Umbilical cord (tissue), 2 donors: ENCODE results near the gene ZNF304. TPM values are rescaled to one million over a fixed set of nuclear protein-coding genes. Genes with fewer than 3 reads are reported as not detected.
"Not testable (repeated sequence)": the region's sequence is repeated elsewhere in the genome, so short reads cannot be mapped to it uniquely, and the experiment has no call there.

ENCODE experiments used
- DNase-seq: peaks from one replicate; pipeline ENCODE4 v3.0.0-alpha.2; 2015; ENCODE audit warnings: low spot score
- total RNA-seq: library from RNA; depleted of rRNA; stranded (reverse); fragments of >200 nt; gene quantifications from one replicate; pipeline ENCODE4 v1.2.3, GENCODE V29; 2014; ENCODE audit warnings: low replicate concordance; ENCODE audit not compliant: insufficient read depth

The ZNF304 gene
- total RNA-seq, 1 donor from 2014 or later = 12.8 TPM

- DNase-seq = no peak
Measured at GRCh38 chr19:57362419-57362818, 11.3 kb downstream of the ZNF304 start.

DNA sequence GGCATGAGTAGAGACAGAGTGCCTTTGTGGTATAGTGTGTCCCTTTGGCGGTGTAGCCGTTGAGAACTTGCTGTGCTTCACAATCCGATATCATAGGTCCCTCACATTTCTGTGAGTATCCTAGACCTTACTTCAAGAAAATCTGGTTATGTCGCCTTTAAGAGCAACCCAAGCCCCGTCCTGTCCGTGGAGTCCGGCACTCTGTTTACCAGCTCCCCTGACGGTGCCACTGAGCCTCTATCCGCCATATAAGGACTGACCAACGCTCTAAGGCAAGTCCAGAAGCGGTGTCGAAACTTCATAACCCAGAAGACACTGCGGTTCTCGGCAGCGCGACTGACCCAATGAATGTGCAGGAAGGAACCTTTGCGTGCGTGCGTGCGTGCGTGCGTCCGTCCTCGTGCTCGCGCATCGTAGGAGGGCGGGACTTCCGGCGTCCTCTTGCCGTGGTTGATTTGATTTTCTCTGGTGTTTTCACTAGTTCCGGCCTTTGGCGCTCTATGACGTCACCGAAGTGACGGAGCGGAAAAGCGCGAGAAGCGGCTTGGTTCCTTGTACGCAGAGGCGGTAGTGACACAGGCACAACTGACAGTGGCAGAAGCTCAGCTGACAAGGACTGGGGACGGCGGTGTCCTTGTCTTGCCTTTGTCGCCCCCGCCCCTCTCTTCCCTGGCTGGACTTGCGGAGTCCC is 12.1 kb downstream of the ZNF304 start, which contains the start of the genes TRAPPC2B and ZNF547:
Gene TRAPPC2B, plus strand, starts transcription at position 555 of the 691 bp plus-strand sequence. CDS start 1,283 bp downstream, outside the sequence.
Gene ZNF547, plus strand, starts transcription at position 555 of the 691 bp plus-strand sequence. CDS start 5,005 bp downstream, outside the sequence.
- DNase-seq = peak; percentile 100

- DNase-seq = peak; percentile 28
Measured at GRCh38 chr19:57363688-57364181, 12.7 kb downstream of the ZNF304 start.

DNA sequence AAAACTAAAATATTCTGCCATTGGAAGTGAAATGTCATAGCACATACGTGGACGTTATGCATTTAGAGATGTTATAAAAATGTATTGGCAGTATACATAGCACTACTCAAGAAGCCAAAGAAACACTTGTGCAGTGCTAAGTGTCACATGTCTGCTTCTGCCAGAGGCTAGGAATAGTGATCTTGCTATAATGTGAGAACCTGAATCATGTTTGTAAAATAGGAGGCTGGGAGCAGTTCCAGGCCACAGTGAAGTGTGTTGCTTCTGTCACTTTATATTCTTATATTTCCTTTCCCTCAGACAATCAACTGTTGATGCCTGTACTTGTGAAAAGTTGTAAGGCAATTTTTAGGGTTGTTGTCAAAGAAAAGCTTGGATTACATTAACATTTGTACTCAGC is 15.7 kb downstream of the ZNF304 start:
- DNase-seq = no peak

- no peak for DNase-seq
Measured at GRCh38 chr19:57374179-57374578, 23.1 kb downstream of the ZNF304 start.

- DNase-seq = not testable (repeated sequence)
Measured at GRCh38 chr19:57374647-57375046, 23.6 kb downstream of the ZNF304 start.

DNA sequence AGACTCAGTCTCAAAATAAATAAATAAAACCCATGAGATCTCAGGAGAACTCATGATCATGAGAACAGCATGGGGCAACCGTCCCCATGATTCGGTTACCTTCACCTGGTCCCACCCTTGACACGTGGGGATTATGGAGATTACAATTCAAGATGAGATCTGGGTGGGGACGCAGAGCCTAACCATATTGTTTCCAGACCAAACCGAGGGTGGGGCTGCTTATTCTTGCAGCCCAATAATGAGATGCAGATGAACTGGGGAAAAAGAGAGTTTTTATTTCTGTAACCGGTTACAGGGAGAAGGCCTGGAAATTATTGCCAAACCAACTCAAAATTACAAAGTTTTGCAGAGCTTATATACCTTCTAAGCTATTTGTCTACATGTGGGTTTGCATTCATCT is 25.1 kb downstream of the ZNF304 start:
- no peak for DNase-seq

DNA sequence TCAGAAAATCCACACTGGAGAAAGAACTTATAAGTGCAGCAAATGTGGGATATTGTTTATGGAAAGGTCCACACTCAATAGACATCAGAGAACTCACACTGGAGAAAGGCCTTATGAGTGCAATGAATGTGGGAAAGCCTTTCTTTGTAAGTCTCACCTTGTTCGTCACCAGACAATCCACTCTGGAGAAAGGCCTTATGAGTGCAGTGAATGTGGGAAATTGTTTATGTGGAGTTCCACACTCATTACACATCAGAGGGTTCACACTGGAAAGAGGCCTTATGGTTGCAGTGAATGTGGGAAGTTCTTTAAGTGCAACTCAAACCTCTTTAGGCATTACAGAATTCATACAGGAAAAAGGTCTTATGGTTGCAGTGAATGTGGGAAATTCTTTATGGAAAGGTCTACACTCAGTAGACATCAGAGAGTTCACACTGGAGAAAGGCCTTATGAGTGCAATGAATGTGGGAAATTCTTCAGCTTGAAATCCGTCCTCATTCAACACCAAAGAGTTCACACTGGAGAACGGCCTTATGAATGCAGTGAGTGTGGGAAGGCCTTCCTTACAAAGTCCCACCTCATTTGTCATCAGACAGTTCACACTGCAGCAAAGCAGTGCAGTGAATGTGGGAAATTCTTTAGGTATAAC is 26.6 kb downstream of the ZNF304 start:
- no peak for DNase-seq

DNA sequence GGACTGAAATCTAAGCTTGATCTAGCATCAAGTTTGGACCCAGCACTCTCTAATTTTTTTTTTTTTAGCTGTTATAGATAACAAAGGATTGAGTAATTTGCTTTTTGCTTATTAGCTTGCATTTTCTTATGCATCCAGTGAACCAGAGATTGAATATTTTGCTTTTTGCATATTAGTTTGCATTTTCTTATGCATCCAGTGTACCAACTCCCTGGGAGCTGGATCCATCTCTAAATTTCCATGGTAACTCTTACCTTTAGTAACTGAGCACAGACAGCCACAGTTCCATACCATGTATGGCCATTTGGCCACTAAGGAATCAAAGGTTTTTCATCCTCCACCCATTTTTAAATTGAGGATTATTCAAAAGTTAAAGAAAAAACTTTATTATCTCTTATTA is 29.9 kb downstream of the ZNF304 start:
- no peak for DNase-seq

- no peak for DNase-seq
Measured at GRCh38 chr19:57382806-57383488, 31.9 kb downstream of the ZNF304 start.

DNA sequence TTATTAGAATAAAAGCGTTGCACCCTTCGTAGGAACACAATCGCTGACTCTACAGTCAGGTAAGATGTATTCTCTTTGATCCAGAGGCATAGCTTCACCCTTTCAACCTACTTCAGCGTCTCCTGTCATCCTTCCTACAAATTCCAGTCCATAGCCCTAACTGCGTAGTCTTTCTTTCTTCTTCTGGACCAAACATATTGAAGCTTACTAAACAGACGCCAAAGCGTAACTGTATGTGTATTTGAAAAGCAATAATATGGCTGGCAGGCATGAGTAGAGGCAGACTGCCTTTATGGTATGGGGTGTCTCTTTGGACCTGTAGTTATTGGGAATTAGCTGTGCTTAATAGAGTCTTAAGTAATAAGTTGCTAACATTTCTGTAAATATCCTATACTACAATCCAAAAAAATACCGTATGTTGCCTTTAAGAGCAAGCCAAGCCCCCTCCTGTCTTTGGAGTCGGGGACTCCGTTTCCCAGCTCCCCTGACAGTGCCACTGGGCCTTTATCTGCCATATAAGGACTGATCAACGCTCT is 38.2 kb downstream of the ZNF304 start:
- no peak for DNase-seq

DNA sequence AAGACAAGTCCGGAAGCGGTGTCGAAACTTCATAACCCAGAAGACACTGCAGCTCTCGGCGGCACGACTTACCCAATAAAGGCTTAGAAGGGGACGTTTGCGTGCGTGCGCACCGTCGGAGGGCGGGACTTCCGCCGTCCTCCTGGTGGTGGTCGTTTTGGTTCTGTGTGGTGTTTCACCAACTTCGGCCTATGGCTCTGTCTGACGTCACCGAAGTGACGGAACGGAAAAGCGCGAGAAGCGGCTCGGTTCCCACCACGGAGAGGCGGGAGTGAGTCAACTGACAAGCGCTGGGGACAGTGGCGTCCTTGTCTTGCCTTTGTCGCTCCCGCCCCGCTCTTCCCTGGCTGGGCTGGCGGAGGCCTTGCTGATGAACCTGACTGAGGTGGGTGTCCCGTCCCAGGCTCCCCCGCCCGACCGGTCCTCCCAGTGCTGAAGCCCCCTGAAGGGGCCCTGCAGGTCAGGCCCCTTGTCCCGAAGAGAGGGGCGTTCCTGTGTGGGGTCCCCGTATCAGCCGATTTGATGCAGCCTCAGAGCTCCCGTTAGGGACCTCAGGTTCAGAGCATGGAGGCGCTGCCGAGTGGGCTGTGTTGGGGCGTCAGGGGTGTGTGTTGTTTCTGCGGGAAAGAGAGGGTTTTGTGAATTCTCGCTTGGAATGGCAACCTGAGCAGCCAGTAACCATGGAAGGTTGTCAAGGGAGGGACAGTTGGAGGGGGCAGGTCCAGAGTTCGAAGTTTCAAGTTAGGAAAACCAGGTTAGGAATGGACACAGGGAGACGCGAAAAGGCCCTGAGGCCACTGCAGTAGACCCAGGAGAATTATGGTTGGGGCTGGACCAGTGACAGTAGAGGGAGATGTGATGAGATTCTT is 38.9 kb downstream of the ZNF304 start, which contains the start of gene ZNF548:
Gene ZNF548, plus strand, starts transcription at position 125 of the 869 bp plus-strand sequence. Its CDS starts 246 bp downstream, at position 371.
- peak; percentile 99 for DNase-seq

DNA sequence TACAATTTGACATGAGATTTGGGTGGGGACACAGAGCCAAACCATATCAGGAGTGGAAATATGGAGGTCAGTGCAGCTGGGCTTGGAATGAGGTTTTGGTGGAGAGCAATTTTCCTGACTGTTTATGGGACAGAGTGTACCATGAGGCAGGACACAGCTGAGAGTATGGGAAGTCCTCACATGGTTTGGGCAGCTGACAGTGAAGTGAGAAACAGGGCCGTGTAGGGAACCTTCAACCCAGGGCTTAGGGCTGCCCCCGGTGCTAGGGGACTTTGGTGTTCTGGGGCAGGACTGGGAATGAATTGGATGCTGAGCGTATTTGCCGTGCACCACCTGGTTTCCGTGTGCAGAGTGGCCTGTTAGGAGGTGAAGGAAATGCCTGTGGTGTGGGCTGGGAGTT is 44.6 kb downstream of the ZNF304 start:
- no peak for DNase-seq

DNA sequence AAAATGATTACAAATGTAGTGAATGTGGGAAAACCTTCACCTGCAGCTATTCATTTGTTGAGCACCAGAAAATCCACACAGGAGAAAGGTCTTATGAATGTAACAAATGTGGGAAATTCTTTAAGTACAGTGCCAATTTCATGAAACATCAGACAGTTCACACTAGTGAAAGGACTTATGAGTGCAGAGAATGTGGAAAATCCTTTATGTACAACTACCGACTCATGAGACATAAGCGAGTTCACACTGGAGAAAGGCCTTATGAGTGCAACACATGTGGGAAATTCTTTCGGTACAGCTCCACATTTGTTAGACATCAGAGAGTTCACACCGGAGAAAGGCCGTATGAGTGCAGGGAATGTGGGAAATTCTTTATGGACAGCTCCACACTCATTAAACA is 47.8 kb downstream of the ZNF304 start:
- DNase-seq = no peak

GRCh38 chr19:57403737-57404563 is 52.9 kb downstream of the ZNF304 start:
- no peak for DNase-seq

GRCh38 chr19:57406516-57407123 is 55.5 kb downstream of the ZNF304 start:
- DNase-seq = peak; percentile 64
